Stimulated activated CD4-positive, alpha-beta T cell treated with anti-CD3 and anti-CD28 coated beads, Interleukin-4, amount 100 ng/mL, for 4 hours (primary cell): ENCODE results near the gene PRRC2A.

ENCODE experiments used
- DNase-seq, 2 experiments: peaks; one replicate each; pipeline ENCODE4 v3.0.0-alpha.2; 2020

PRRC2A gene

GRCh38 chr6:31620586-31621319, at the start of gene PRRC2A:
TSS of gene PRRC2A (plus strand) at chr6:31620715. CDS start at chr6:31622790, 2,075 bp downstream.
- DNase-seq: peak in 1 of 2 experiments; percentile 91

- peak; percentile 76 to 82 for DNase-seq
Measured at GRCh38 chr6:31572041-31572911, 48.2 kb upstream of the PRRC2A start, which contains the start of gene LTA. TSS of gene LTA (plus strand) at chr6:31572289. CDS start at chr6:31572743, 454 bp downstream.

- DNase-seq: no peak
Measured at GRCh38 chr6:31573239-31574105, 47.0 kb upstream of the PRRC2A start.

- DNase-seq: peak; percentile 46 to 58
Measured at GRCh38 chr6:31574106-31575061, 46.1 kb upstream of the PRRC2A start.

- DNase-seq: peak; percentile 77 to 90
Measured at GRCh38 chr6:31575335-31575901, 45.1 kb upstream of the PRRC2A start, which contains the start of gene TNF. TSS of gene TNF (plus strand) at chr6:31575565. CDS start at chr6:31575742, 177 bp downstream.

GRCh38 chr6:31575952-31576685, 44.4 kb upstream of the PRRC2A start:
- no peak for DNase-seq

- DNase-seq: peak; percentile 42 to 54
Measured at GRCh38 chr6:31576897-31577578, 43.5 kb upstream of the PRRC2A start.

GRCh38 chr6:31577579-31577966, 42.9 kb upstream of the PRRC2A start:
- DNase-seq: no peak

- DNase-seq: peak; percentile 41 to 55
Measured at GRCh38 chr6:31578184-31579118, 42.1 kb upstream of the PRRC2A start.

GRCh38 chr6:31579119-31579505, 41.4 kb upstream of the PRRC2A start:
- peak; percentile 43 for DNase-seq

GRCh38 chr6:31579546-31580437, 40.7 kb upstream of the PRRC2A start:
- DNase-seq: peak; percentile 42 to 47

GRCh38 chr6:31580438-31580740, 40.1 kb upstream of the PRRC2A start:
- no peak for DNase-seq

GRCh38 chr6:31580807-31581433, 39.6 kb upstream of the PRRC2A start:
- peak; percentile 84 to 92 for DNase-seq

- no peak for DNase-seq
Measured at GRCh38 chr6:31581434-31582229, 38.9 kb upstream of the PRRC2A start.

GRCh38 chr6:31582230-31582643, 38.3 kb upstream of the PRRC2A start, which contains the start of gene LTB:
TSS of gene LTB (minus strand) at chr6:31582424. CDS start at chr6:31582417, 7 bp downstream.
- DNase-seq: peak; percentile 53 to 72

GRCh38 chr6:31585491-31585890, 35.0 kb upstream of the PRRC2A start:
- DNase-seq: peak in 1 of 2 experiments; percentile 40
